GM23338 (cell line): ENCODE data around the gene SLC2A6. TPM values are rescaled to one million over a fixed set of nuclear protein-coding genes. Genes with fewer than 3 reads are reported as not detected.

Experiments used
- ATAC-seq: fragments of 200-7000 bp; cut with Tn5 transposase; 3 replicates; pipeline ENCODE4 v1.9.1; 2020
- DNase-seq: peaks from one replicate; pipeline ENCODE4 v3.0.0-alpha.2; 2015; ENCODE audit warnings: low spot score
- H2AFZ ChIP-seq: fragments of 200-600 bp; sonication (generic); 2 replicates; pipeline ENCODE4 v1.8.0; 2016; ENCODE audit warnings: antibody characterized with exemption, mild to moderate bottlenecking, moderate library complexity
- H3F3A ChIP-seq: fragments of 200-600 bp; sonication (generic); replicated peaks from 2 replicates; pipeline ENCODE4 v1.8.0; 2017; ENCODE audit warnings: antibody characterized with exemption, mixed run types, low read depth
- H3K27ac ChIP-seq: fragments of 200-600 bp; sonication (generic); 2 replicates; pipeline ENCODE4 v1.6.1; 2016; ENCODE audit warnings: low read depth
- H3K27me3 ChIP-seq: fragments of 200-600 bp; sonication (generic); 2 replicates; pipeline ENCODE4 v1.8.0; 2016; ENCODE audit warnings: mild to moderate bottlenecking, mixed run types, moderate library complexity; ENCODE audit not compliant: insufficient read depth
- H3K36me3 ChIP-seq: fragments of 200-600 bp; sonication (generic); 2 replicates; pipeline ENCODE4 v1.8.0; 2016; ENCODE audit warnings: mild to moderate bottlenecking; ENCODE audit not compliant: insufficient read depth
- H3K4me1 ChIP-seq: fragments of 200-600 bp; sonication (generic); 2 replicates; pipeline ENCODE4 v1.8.0; 2016; ENCODE audit warnings: mild to moderate bottlenecking, moderate library complexity; ENCODE audit not compliant: insufficient read depth
- H3K4me2 ChIP-seq: fragments of 200-600 bp; sonication (generic); 2 replicates; pipeline ENCODE4 v1.7.1; 2017; ENCODE audit warnings: mixed run types
- H3K4me3 ChIP-seq: fragments of 200-600 bp; sonication (generic); 2 replicates; pipeline ENCODE4 v1.6.1; 2016; ENCODE audit warnings: mixed run types
- H3K79me2 ChIP-seq: fragments of 200-600 bp; sonication (generic); replicated peaks from 2 replicates; pipeline ENCODE4 v1.8.0; 2017; ENCODE audit warnings: mild to moderate bottlenecking; ENCODE audit not compliant: insufficient read depth
- H3K9me2 ChIP-seq: fragments of 200-600 bp; sonication (generic); 2 replicates; pipeline ENCODE4 v1.8.0; 2017; ENCODE audit not compliant: insufficient read depth
- H4K20me1 ChIP-seq: fragments of 200-600 bp; sonication (generic); replicated peaks from 2 replicates; pipeline ENCODE4 v1.8.0; 2017; ENCODE audit warnings: mild to moderate bottlenecking; ENCODE audit not compliant: insufficient read depth
- H3K27ac Mint-ChIP-seq: 2 replicates; pipeline ENCODE4 v1.8.0; 2020; ENCODE audit warnings: inconsistent platforms, mild to moderate bottlenecking, moderate library complexity, mixed read lengths
- H3K27me3 Mint-ChIP-seq: 3 replicates; pipeline ENCODE4 v1.8.0; 2022; ENCODE audit warnings: low read depth, mild to moderate bottlenecking, moderate library complexity, mixed read lengths, inconsistent platforms; ENCODE audit not compliant: insufficient read depth, poor library complexity
- H3K36me3 Mint-ChIP-seq: 3 replicates; pipeline ENCODE4 v1.8.0; 2021; ENCODE audit warnings: low read depth, mild to moderate bottlenecking, inconsistent platforms, moderate library complexity, mixed read lengths
- H3K4me1 Mint-ChIP-seq: 3 replicates; pipeline ENCODE4 v1.8.0; 2020; ENCODE audit warnings: mild to moderate bottlenecking, inconsistent platforms, mixed read lengths
- H3K4me3 Mint-ChIP-seq: 3 replicates; pipeline ENCODE4 v1.8.0; 2021; ENCODE audit warnings: moderate library complexity, mild to moderate bottlenecking, inconsistent platforms, mixed read lengths
- H3K9me3 Mint-ChIP-seq: 3 replicates; pipeline ENCODE4 v1.8.0; 2020; ENCODE audit warnings: moderate library complexity, mild to moderate bottlenecking, inconsistent platforms, mixed read lengths
- CREB1 ChIP-seq: fragments of 250-450 bp; sonication (Bioruptor Pico); IDR thresholded peaks from 2 replicates; pipeline ENCODE4 v1.5.0; 2020; ENCODE audit warnings: low read depth, mild to moderate bottlenecking, moderate library complexity
- JUNB ChIP-seq: IDR thresholded peaks from one replicate; pipeline ENCODE4 v1.6.1; 2016; ENCODE audit warnings: antibody characterized with exemption; ENCODE audit not compliant: unreplicated experiment
- POLR2AphosphoS5 ChIP-seq: IDR thresholded peaks from 2 replicates; pipeline ENCODE4 v1.6.1; 2016; ENCODE audit warnings: antibody characterized with exemption, low read depth
- STAT1 ChIP-seq: IDR thresholded peaks from one replicate; pipeline ENCODE4 v1.6.1; 2016; ENCODE audit warnings: antibody characterized with exemption; ENCODE audit not compliant: unreplicated experiment
- ZNF114 ChIP-seq: fragments of 250-450 bp; sonication (Bioruptor Pico); IDR thresholded peaks from 2 replicates; pipeline ENCODE4 v1.5.0; 2020; ENCODE audit warnings: mild to moderate bottlenecking, moderate library complexity
- ZNF331 ChIP-seq: fragments of 250-450 bp; sonication (Bioruptor Pico); IDR thresholded peaks from 2 replicates; pipeline ENCODE4 v1.5.0; 2020; ENCODE audit warnings: low read depth, mild to moderate bottlenecking, moderate library complexity
- polyA plus RNA-seq: library from polyadenylated mRNA; unstranded; fragments of >200 nt; fragmentation: Nextera tagmentation; extraction: Ambion mirVana; gene quantifications from 2 replicates; pipeline ENCODE4 v1.2.1, GENCODE V29; 2016
- total RNA-seq: library from RNA; depleted of rRNA; stranded (reverse); fragments of >200 nt; shearing (Covaris generic); gene quantifications from 2 replicates; pipeline ENCODE4 v1.2.3, GENCODE V29; 2014
- TF ChIP-seq, protein P1 (sequence below): IDR thresholded peaks from one replicate; pipeline ENCODE4 v1.6.1; 2018; ENCODE audit warnings: antibody characterized with exemption; ENCODE audit not compliant: unreplicated experiment

Gene SLC2A6
- total and polyA plus RNA-seq, 2 experiments from 2014 or later: 17.5 to 39.3 TPM

DNA sequence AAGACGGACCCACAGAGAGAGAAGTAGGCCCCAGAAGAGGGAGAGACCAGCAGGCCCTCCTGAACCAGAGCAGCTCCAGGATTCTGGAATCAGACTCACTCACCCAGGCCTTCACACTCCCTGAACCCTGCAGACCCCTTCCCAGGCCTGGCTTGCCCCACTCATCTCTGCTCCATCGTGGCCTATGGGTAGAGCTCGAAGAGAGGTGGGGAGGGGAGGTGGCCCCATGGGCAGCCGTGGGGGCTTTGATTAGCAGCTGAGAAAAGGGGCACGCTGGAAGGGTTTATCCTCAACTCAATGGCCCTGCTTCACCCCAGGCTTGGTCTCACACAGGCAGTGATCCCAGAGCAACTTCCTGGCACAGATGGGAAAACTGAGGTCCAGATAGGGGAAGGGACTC, 45.2 kb upstream of the SLC2A6 start:
- DNase-seq (no peak), ATAC-seq (no peak)
- H3K4me1 ChIP-seq: peaks cover 30% of the 10 kb centered on the region
- H2AFZ ChIP-seq: no peak overlapping the region
- H3K9me3 Mint-ChIP-seq: no peaks in the 10 kb centered on the region
- no peak overlapping the region for H3K4me3 ChIP-seq
- H3K27ac ChIP-seq: no peak overlapping the region
- H3K36me3 ChIP-seq: no peaks in the 10 kb centered on the region
- no peak overlapping the region for H3K27ac Mint-ChIP-seq
- H3F3A ChIP-seq: no peaks in the 10 kb centered on the region
- peaks cover 37% of the 10 kb centered on the region for H3K4me1 Mint-ChIP-seq
- no peaks in the 10 kb centered on the region for H3K27me3 ChIP-seq
- TF ChIP-seq JUNB (no peak), ZNF114 (CRISPR knock-in tag) (no peak), STAT1 (no peak), CREB1 (CRISPR knock-in tag) (no peak)
- H4K20me1 ChIP-seq: no peaks in the 10 kb centered on the region
- peaks cover 16% of the 10 kb centered on the region for H3K27me3 Mint-ChIP-seq
- H3K4me2 ChIP-seq: no peak overlapping the region
- no peaks in the 10 kb centered on the region for H3K79me2 ChIP-seq
- no peaks in the 10 kb centered on the region for H3K9me2 ChIP-seq
- no peak overlapping the region for H3K4me3 Mint-ChIP-seq
- no peaks in the 10 kb centered on the region; the same call in 2 of the 3 replicates for H3K36me3 Mint-ChIP-seq

DNA sequence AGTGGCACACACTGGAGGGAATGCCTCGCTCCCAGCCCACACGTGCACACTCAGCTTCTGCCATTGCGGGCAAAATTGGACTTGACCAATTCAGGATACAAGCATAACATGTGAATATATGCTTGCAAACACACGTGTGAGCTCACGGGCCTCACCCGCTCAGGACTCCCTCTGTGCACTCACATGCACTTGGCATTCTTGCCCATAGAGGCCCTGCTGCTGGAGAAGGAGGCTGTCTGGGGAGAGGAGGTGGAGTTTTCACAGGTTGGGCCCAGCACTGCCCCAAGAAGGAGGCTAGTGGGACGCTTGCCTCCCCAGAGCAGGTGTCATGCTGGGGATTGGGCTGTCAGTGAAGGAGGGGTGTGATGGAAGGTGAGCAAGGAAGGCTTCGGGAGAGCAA, 44.2 kb upstream of the SLC2A6 start:
- peaks cover 16% of the 10 kb centered on the region for H3K27me3 Mint-ChIP-seq
- H3K4me3 Mint-ChIP-seq: no peak overlapping the region
- H3K4me1 Mint-ChIP-seq: peaks cover 35% of the 10 kb centered on the region
- H3K9me3 Mint-ChIP-seq: no peaks in the 10 kb centered on the region; the same call in 2 of the 3 replicates
- DNase-seq (no peak), ATAC-seq (no peak)
- Histone ChIP-seq H2AFZ (no peak overlapping the region), H3K4me3 (no peak overlapping the region), H3K36me3 (no peaks in the 10 kb centered on the region), H3K79me2 (no peaks in the 10 kb centered on the region), H3K9me2 (no peaks in the 10 kb centered on the region), H3F3A (no peaks in the 10 kb centered on the region), H3K27me3 (no peaks in the 10 kb centered on the region), H3K27ac (no peak overlapping the region), H3K4me2 (no peak overlapping the region), H4K20me1 (no peaks in the 10 kb centered on the region), H3K4me1 (peaks cover 27% of the 10 kb centered on the region)
- no peaks in the 10 kb centered on the region; the same call in 2 of the 3 replicates for H3K36me3 Mint-ChIP-seq
- H3K27ac Mint-ChIP-seq: no peak overlapping the region
- TF ChIP-seq POLR2AphosphoS5 (no peak), ZNF114 (CRISPR knock-in tag) (no peak), ZNF331 (CRISPR knock-in tag) (no peak), JUNB (no peak)
- TF ChIP-seq, protein P1, sequence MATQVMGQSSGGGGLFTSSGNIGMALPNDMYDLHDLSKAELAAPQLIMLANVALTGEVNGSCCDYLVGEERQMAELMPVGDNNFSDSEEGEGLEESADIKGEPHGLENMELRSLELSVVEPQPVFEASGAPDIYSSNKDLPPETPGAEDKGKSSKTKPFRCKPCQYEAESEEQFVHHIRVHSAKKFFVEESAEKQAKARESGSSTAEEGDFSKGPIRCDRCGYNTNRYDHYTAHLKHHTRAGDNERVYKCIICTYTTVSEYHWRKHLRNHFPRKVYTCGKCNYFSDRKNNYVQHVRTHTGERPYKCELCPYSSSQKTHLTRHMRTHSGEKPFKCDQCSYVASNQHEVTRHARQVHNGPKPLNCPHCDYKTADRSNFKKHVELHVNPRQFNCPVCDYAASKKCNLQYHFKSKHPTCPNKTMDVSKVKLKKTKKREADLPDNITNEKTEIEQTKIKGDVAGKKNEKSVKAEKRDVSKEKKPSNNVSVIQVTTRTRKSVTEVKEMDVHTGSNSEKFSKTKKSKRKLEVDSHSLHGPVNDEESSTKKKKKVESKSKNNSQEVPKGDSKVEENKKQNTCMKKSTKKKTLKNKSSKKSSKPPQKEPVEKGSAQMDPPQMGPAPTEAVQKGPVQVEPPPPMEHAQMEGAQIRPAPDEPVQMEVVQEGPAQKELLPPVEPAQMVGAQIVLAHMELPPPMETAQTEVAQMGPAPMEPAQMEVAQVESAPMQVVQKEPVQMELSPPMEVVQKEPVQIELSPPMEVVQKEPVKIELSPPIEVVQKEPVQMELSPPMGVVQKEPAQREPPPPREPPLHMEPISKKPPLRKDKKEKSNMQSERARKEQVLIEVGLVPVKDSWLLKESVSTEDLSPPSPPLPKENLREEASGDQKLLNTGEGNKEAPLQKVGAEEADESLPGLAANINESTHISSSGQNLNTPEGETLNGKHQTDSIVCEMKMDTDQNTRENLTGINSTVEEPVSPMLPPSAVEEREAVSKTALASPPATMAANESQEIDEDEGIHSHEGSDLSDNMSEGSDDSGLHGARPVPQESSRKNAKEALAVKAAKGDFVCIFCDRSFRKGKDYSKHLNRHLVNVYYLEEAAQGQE: no peak
